HG02885 (cell line): ENCODE measurements around the gene GBE1.

Experiments
- ATAC-seq: cut with Tn5 transposase; IDR thresholded peaks from one replicate; pipeline ENCODE4 v1.9.1; 2021; ENCODE audit warnings: mild to moderate bottlenecking; ENCODE audit not compliant: unreplicated experiment, poor library complexity

GBE1 gene

DNA sequence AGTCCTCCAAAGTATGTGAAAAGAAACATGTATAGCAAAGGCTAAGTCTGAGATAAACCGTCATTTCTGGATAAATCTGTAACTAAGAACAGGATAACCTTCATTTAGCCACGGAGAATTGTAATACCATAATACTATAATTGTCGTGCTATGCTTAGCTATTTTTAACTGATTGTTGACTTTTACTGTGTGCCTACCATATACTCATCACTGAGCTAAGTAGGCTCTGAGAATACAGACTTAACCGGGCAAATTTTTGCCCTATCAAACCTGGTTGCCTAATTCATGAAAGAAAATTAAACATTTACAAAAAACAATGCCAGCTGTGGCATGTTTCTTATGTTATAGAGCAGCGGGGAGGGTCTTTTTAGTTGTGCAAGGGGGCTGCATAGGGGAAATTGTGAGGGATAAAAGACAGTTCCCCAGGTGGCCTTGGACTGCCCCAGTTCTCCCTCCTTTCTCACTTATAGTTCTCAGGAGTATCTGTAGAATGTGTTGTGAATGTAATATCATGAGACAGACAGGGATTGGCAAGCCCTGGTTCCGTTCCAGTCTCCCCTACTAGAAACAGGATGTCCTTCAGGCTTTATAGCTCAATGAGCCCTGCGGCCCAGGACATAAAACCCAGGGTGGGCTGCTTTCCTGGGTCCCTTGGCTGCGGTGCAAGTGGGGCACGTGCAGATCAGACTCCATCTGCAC, 318.5 kb downstream of the GBE1 start:
- no peak for ATAC-seq

DNA sequence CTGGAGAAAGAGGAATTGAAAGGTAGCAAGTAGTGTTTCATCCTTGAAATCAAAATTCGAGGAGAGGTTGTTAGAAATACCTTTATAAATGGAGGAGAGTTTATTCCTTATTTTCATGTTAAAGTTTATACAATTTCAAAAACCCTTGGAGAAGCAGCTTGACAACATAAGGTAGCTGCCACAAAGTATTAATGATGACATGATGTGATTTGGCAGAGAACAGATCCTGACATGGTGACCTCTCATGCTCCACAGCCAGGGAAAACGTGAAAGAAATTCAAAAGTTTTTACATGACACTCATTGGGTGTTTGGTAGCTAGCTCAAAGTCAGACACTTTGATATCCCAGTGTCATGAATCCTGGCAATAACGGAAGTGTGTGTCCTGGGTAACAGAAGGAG, 320.8 kb downstream of the GBE1 start:
- no peak for ATAC-seq
